Stimulated activated CD4-positive, alpha-beta T cell treated with anti-CD3 and anti-CD28 coated beads, Interleukin-1b, Interleukin-23, amount 100 ng/mL, for 48 hours (primary cell): ENCODE results near the gene CNIH2.
"Not testable (repeated sequence)": the region's sequence is repeated elsewhere in the genome, so short reads cannot be mapped to it uniquely, and the experiment has no call there.

Experiments
- DNase-seq: peaks from one replicate; pipeline ENCODE4 v3.0.0-alpha.2; 2020

The CNIH2 gene

GRCh38 chr11:66277471-66278362, at the start of gene CNIH2:
CNIH2 (plus strand) TSS chr11:66278175; CDS start chr11:66278457, 282 bp downstream.
- DNase-seq: no peak

DNA sequence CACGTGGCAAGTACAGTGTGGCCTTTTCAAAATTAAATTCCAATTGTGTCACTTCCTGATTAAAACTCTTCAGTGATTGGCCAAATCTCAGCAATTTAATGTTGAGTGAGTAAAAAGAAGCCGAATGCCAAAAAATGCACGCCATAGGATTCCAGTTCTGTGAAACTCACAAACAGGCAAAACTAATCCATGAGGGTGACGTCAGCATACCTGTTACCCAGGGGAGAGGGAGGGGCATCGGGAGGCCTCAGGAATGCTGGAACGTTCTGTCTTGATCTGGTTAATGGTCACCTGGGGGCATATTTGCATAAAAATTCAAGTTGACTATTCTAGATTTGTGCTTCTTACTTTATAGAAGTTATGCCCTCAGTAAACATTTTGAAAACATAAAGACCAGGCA, 49.5 kb upstream of the CNIH2 start:
- DNase-seq: no peak

GRCh38 chr11:66230156-66230555, 47.8 kb upstream of the CNIH2 start:
- DNase-seq: no peak

GRCh38 chr11:66230978-66231377, 47.0 kb upstream of the CNIH2 start:
- DNase-seq: no peak

- no peak for DNase-seq
Measured at GRCh38 chr11:66231561-66231960, 46.4 kb upstream of the CNIH2 start.

- DNase-seq: no peak
Measured at GRCh38 chr11:66232769-66233168, 45.2 kb upstream of the CNIH2 start.

DNA sequence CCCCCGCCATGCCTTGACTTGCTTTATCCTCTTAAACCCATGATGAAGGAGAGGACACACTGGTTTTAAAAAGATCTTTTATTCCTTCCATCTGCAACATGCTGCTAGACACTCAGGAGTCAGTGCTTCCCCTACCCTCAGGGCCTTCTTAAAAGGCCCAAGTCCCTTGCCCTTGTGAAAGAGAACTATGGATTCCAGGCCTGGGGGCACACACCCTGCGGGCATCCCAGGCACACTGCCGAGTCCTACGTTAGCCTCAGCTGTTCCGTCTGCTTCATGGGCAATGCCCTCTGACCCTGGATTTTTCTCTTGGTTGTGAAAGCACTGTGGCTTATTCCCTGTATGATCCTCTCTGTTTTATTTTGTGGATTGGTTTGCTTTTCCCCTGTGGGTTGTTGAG, 44.7 kb upstream of the CNIH2 start:
- DNase-seq: no peak

- DNase-seq: no peak
Measured at GRCh38 chr11:66235141-66235540, 42.8 kb upstream of the CNIH2 start.

DNA sequence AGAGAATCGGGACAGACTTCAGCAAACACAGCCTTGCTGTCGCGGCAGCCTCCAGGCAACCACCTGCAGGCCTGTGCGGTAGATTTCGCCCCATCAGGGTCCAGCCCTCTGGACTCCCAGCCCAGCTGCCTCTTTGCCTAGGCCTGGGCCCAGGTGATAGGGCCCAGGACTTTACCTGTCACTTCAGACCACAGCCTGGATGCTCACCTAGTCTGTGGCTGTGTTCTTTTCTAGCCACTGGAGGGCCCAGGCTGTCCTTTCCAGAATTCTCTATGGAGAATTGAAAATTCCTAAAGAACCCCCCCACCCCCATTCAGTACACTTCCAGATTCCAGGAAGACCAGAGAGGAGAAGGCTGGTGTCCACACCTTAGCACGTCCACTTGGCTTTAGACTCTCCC, 40.1 kb upstream of the CNIH2 start:
- no peak for DNase-seq

DNA sequence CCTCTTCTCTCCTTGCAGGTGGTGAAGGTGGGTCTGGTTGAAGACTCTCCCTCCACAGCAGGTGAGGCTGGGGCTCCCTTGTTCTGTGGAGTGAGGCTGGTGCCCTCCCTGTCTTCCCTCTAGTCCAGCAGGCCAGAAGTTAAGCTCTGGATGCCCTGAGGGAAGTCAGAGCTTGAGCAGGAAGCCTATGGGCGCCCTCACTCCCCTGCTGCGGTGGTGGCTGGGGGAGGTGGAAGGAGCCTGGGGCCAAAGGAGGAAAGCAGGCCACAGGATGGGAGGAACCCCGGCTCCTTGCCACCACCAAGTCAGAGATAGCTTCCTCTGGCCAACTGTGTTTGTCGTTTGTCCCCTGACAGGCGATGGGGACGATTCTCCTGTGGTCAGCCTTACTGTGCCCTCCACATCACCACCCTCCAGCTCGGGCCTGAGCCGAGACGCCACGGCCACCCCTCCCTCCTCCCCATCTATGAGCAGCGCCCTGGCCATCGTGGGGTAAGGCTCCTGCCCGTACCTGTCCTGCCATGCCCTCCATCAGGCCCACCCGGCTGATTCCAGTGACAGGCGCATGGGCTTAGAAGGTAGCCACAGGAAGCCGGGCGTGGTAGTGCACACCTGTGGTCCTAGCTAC, 39.1 kb upstream of the CNIH2 start:
- DNase-seq: no peak

GRCh38 chr11:66239511-66239910, 38.5 kb upstream of the CNIH2 start:
- no peak for DNase-seq

DNA sequence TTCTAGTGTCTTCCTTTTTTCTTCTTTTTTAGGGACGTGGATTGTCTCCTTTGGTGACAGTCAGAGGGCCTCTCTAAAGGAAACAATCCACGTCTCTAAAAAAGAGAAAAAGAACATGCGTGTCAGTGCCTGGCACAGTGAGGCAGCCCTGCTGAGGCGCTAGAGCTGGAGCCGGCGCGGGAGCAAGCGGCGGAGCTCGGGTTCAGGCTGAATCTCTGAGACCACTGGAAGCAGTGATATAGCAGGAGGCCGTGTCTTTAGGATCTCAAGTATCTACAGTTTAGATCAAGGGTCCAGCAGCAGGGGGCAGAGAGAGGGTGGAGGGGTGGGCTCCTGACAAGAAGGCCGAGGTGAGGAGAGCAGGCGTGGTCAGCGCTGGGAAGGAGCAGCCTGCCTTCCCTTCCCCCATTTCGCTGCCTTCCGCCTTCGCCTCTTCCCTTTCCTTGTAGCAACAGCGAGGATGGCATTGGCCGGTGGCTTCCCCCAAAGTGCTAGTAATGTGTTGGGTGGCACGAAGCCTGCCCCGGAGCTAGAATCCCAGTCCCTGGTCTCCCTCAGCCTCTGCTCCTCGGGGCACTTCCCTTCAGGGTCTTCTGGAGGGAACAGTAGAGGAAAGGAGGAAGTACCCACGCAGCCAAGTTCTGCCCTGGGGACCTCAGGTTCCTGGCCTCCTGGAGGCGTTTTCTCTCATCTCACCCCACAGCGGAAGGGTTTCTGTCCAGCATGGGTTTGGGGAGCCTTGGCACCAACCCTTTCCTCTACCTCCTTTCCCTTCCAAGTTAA, 37.8 kb upstream of the CNIH2 start:
- no peak for DNase-seq

DNA sequence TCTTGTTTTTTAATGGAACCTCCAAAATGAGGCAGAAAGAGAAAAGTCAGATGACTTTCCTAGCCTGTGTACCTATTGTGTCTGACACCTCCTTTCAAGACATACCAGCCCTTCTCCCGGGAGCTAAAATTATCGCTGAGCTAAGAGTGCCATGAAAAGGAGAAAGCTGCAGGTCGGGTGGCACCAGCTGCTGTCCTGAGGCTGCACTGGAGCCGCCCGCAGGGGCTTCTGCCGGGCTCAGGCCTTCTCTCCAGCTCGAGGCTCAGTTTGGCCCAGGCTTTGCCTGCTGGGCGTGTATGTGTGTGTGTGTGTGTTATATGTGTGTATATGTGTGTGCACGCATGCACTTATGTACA, 37.2 kb upstream of the CNIH2 start:
- no peak for DNase-seq

DNA sequence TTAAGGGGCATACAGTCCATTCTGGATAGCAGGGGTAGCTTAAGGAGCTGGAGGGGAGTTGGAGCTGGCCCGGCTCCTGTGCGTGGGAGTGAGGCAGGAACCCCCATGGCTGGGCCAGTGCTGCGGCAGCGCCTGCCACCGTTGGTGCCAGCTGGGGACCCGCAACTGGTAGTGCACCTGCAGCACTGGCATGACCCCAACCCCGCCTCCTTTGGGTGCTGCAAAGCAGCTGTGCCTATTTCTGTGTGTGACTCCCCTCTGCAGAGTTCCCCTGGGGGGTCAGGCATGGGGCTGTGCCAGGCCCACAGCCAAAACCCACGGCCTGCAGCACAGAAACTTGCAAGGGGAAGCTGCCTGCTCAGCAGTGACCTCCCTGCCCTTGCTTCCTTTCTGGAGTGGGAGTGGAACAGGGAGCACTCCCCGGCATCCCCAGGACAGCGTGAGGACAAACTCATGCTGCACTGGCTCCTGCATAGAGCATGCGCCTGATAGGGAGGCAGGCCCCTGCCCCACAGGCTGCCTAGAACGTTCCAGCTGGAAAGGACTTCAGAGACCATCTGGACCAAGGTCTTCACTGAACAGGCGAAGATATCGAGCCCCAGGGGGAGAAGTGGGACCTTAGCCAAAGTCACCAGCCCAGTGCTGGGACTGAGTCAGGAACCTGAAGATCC, 35.7 kb upstream of the CNIH2 start:
- no peak for DNase-seq

GRCh38 chr11:66243782-66244535, 34.0 kb upstream of the CNIH2 start:
- no peak for DNase-seq

- no peak for DNase-seq
Measured at GRCh38 chr11:66247295-66247694, 30.7 kb upstream of the CNIH2 start.

GRCh38 chr11:66247801-66248200, 30.2 kb upstream of the CNIH2 start:
- no peak for DNase-seq

GRCh38 chr11:66248903-66249302, 29.1 kb upstream of the CNIH2 start:
- DNase-seq: no peak

- DNase-seq: no peak
Measured at GRCh38 chr11:66251809-66252208, 26.2 kb upstream of the CNIH2 start.

GRCh38 chr11:66253081-66253480, 24.9 kb upstream of the CNIH2 start:
- DNase-seq: not testable (repeated sequence)

DNA sequence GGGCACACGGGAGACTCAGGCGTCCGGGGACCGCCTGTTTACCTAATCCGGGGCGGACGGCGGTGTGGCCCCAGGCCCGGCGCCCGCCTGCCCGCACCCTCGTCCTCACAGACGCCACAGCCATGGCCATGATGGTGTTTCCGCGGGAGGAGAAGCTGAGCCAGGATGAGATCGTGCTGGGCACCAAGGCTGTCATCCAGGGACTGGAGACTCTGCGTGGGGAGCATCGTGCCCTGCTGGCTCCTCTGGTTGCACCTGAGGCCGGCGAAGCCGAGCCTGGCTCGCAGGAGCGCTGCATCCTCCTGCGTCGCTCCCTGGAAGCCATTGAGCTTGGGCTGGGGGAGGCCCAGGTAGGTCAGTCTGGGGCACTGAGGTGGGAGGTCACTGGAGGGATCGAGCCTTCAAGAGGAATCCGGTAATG, 19.5 kb upstream of the CNIH2 start:
- DNase-seq: no peak

GRCh38 chr11:66259225-66259624, 18.8 kb upstream of the CNIH2 start:
- DNase-seq: no peak
